Osteoblast (primary cell): ENCODE results near the gene TNS3. TPM values are rescaled to one million over a fixed set of nuclear protein-coding genes. Genes with fewer than 3 reads are reported as not detected.

Source experiments
- DNase-seq: peaks from one replicate; pipeline ENCODE4 v3.0.0; 2011; ENCODE audit warnings: low spot score, mixed read lengths; ENCODE audit not compliant: insufficient read length; ENCODE audit errors: missing footprints
- H2AFZ ChIP-seq: 2 replicates; pipeline ENCODE4 v1.6.0; 2011; ENCODE audit warnings: mild to moderate bottlenecking, low read length
- H3K27ac ChIP-seq: 2 replicates; pipeline ENCODE4 v1.5.1; 2011; ENCODE audit warnings: mild to moderate bottlenecking, low read depth, low read length, moderate library complexity
- H3K27me3 ChIP-seq: 2 replicates; pipeline ENCODE4 v1.6.0; 2012; ENCODE audit warnings: mild to moderate bottlenecking, control low read depth, inconsistent platforms, low read length, moderate library complexity; ENCODE audit not compliant: insufficient read depth
- H3K36me3 ChIP-seq: 2 replicates; pipeline ENCODE4 v1.5.1; 2011; ENCODE audit warnings: mild to moderate bottlenecking, low read length, control low read depth, moderate library complexity; ENCODE audit not compliant: insufficient read depth
- H3K4me1 ChIP-seq: 2 replicates; pipeline ENCODE4 v1.5.1; 2011; ENCODE audit warnings: mild to moderate bottlenecking, low read length, control low read depth, moderate library complexity; ENCODE audit not compliant: insufficient read depth
- H3K4me2 ChIP-seq: 2 replicates; pipeline ENCODE4 v1.6.0; 2011; ENCODE audit warnings: mild to moderate bottlenecking, low read length; ENCODE audit not compliant: insufficient read depth
- H3K4me3 ChIP-seq: fragments of 200-600 bp; sonication (generic); 3 replicates; pipeline ENCODE4 v1.5.1; 2012; ENCODE audit warnings: mild to moderate bottlenecking, low read length, inconsistent platforms; ENCODE audit not compliant: insufficient read depth
- H3K79me2 ChIP-seq: 2 replicates; pipeline ENCODE4 v1.6.0; 2012; ENCODE audit warnings: mild to moderate bottlenecking, low read length, control low read depth, inconsistent platforms; ENCODE audit not compliant: insufficient read depth
- H3K9me3 ChIP-seq: 2 replicates; pipeline ENCODE4 v1.5.1; 2011; ENCODE audit warnings: low read depth, low read length, control low read depth
- H4K20me1 ChIP-seq: 2 replicates; pipeline ENCODE4 v1.6.0; 2012; ENCODE audit warnings: mild to moderate bottlenecking, low read length, control low read depth; ENCODE audit not compliant: insufficient read depth
- CTCF ChIP-seq: IDR thresholded peaks from 2 replicates; pipeline ENCODE4 v1.5.1; 2011; ENCODE audit warnings: mild to moderate bottlenecking, low read depth, low read length, moderate library complexity; ENCODE audit errors: extremely low read depth
- total RNA-seq: library from RNA; depleted of rRNA; stranded (reverse); fragments of >200 nt; gene quantifications from 2 replicates; pipeline ENCODE4 v1.2.3, GENCODE V29; 2012

TNS3 gene
- total RNA-seq, 1 donor = 67.3 TPM

- H3K4me2 ChIP-seq = no peak overlapping the region
- no peak overlapping the region for H2AFZ ChIP-seq
- H3K27me3 ChIP-seq = no peaks in the 10 kb centered on the region
- no peak for TF ChIP-seq CTCF
- no peak overlapping the region for H3K4me3 ChIP-seq
- DNase-seq = no peak
- peaks cover 22% of the 10 kb centered on the region for H3K36me3 ChIP-seq
- H3K9me3 ChIP-seq = no peaks in the 10 kb centered on the region
- peaks cover 36% of the 10 kb centered on the region for H3K4me1 ChIP-seq
- H4K20me1 ChIP-seq = peaks cover 37% of the 10 kb centered on the region
- no peaks in the 10 kb centered on the region for H3K79me2 ChIP-seq
- H3K27ac ChIP-seq = no peak overlapping the region
These were observed 249.7 kb downstream of the TNS3 start for GRCh38 chr7:47332213-47332612.

- no peak for DNase-seq
- no peaks in the 10 kb centered on the region for H3K9me3 ChIP-seq
- no peak overlapping the region for H3K27ac ChIP-seq
- no peak for TF ChIP-seq CTCF
- no peak overlapping the region for H3K4me3 ChIP-seq
- H4K20me1 ChIP-seq = peaks cover 39% of the 10 kb centered on the region
- no peaks in the 10 kb centered on the region for H3K79me2 ChIP-seq
- H3K27me3 ChIP-seq = no peaks in the 10 kb centered on the region
- no peak overlapping the region for H3K4me2 ChIP-seq
- H3K36me3 ChIP-seq = peaks cover 22% of the 10 kb centered on the region
- peaks cover 37% of the 10 kb centered on the region for H3K4me1 ChIP-seq
- H2AFZ ChIP-seq = no peak overlapping the region
These were observed 250.7 kb downstream of the TNS3 start for GRCh38 chr7:47331179-47331565.

- H3K36me3 ChIP-seq = peaks cover 21% of the 10 kb centered on the region
These were observed 251.2 kb downstream of the TNS3 start for GRCh38 chr7:47330561-47331178.

GRCh38 chr7:47330026-47330425 lies 251.9 kb downstream of the TNS3 start:
- no peaks in the 10 kb centered on the region for H3K27me3 ChIP-seq
- no peaks in the 10 kb centered on the region for H3K9me3 ChIP-seq
- H3K4me3 ChIP-seq = no peak overlapping the region
- H2AFZ ChIP-seq = no peak overlapping the region
- no peak for TF ChIP-seq CTCF
- DNase-seq = no peak
- H3K4me2 ChIP-seq = no peak overlapping the region
- peaks cover 16% of the 10 kb centered on the region for H3K36me3 ChIP-seq
- H3K4me1 ChIP-seq = peaks cover 38% of the 10 kb centered on the region
- H4K20me1 ChIP-seq = peaks cover 43% of the 10 kb centered on the region
- peaks cover 7% of the 10 kb centered on the region for H3K79me2 ChIP-seq
- H3K27ac ChIP-seq = no peak overlapping the region

More at GRCh38 chr7:47330561-47331178, 251.2 kb downstream of the TNS3 start:
- H3K4me3 ChIP-seq = no peak overlapping the region
- H4K20me1 ChIP-seq = peaks cover 43% of the 10 kb centered on the region
- no peaks in the 10 kb centered on the region for H3K27me3 ChIP-seq
- TF ChIP-seq CTCF = no peak
- no peaks in the 10 kb centered on the region for H3K9me3 ChIP-seq
- no peak overlapping the region for H3K27ac ChIP-seq
- no peak overlapping the region for H2AFZ ChIP-seq
- peaks cover 37% of the 10 kb centered on the region for H3K4me1 ChIP-seq
- DNase-seq = no peak
- peaks cover 1% of the 10 kb centered on the region for H3K79me2 ChIP-seq
- no peak overlapping the region for H3K4me2 ChIP-seq
